Endothelial cell (in vitro differentiated cells): ENCODE results near the gene CBLB. TPM values are rescaled to one million over a fixed set of nuclear protein-coding genes. Genes with fewer than 3 reads are reported as not detected.

Experiments used
- DNase-seq: peaks from one replicate; pipeline ENCODE4 v3.0.0; 2021; ENCODE audit warnings: low spot score
- H3K27ac Mint-ChIP-seq: one replicate; pipeline ENCODE4 v1.8.0; 2021; ENCODE audit warnings: mixed read lengths, inconsistent platforms; ENCODE audit not compliant: unreplicated experiment
- H3K27me3 Mint-ChIP-seq: one replicate; pipeline ENCODE4 v1.8.0; 2021; ENCODE audit warnings: mild to moderate bottlenecking, moderate library complexity, mixed read lengths, inconsistent platforms; ENCODE audit not compliant: unreplicated experiment
- H3K36me3 Mint-ChIP-seq: one replicate; pipeline ENCODE4 v1.8.0; 2021; ENCODE audit warnings: mild to moderate bottlenecking, low read depth, mixed read lengths, inconsistent platforms; ENCODE audit not compliant: unreplicated experiment
- H3K4me1 Mint-ChIP-seq: one replicate; pipeline ENCODE4 v1.8.0; 2021; ENCODE audit warnings: mild to moderate bottlenecking, mixed read lengths, inconsistent platforms; ENCODE audit not compliant: unreplicated experiment
- H3K4me3 Mint-ChIP-seq: one replicate; pipeline ENCODE4 v1.8.0; 2021; ENCODE audit warnings: mild to moderate bottlenecking, mixed read lengths, inconsistent platforms; ENCODE audit not compliant: unreplicated experiment
- H3K9me3 Mint-ChIP-seq: one replicate; pipeline ENCODE4 v1.8.0; 2021; ENCODE audit warnings: mixed read lengths, inconsistent platforms; ENCODE audit not compliant: unreplicated experiment
- total RNA-seq: library from RNA; stranded (reverse); fragmentation: NEBNext Ultra II Directional; extraction: Animal tissue kit (Norgen Biotek cat#: 25700); gene quantifications from one replicate; pipeline ENCODE4 v1.2.1, GENCODE V29; 2021; ENCODE audit not compliant: unreplicated experiment
- TF ChIP-seq, protein P1 (sequence below): fragments of 200-600 bp; sonication (generic); IDR thresholded peaks from one replicate; pipeline ENCODE4 v1.5.0; 2021; ENCODE audit warnings: antibody characterized with exemption; ENCODE audit not compliant: unreplicated experiment

CBLB gene
- total RNA-seq, 1 donor from 2014 or later: 62.0 TPM

DNA sequence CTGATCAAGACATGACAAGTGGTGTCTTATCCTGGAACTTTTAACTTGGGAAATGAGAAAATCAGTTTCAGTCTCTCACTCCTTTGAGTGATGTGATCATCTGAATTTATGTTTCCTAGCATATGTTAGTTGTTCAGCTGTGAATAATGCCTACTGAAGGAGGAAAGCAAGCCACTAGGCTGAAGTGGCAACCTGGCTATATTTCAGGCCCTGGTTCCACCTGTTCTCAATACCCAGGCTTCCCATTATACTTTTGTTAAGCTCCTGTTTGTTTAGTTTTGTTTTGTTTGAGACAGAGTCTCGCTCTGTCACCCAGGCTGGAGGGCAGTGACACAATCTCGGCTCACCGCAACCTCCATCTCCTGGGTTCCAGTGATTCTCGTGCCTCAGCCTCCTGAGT lies 258.3 kb downstream of the CBLB start:
- peaks cover 11% of the 10 kb centered on the region for H3K4me1 Mint-ChIP-seq
- no peaks in the 10 kb centered on the region for H3K36me3 Mint-ChIP-seq
- no peak for DNase-seq
- no peak overlapping the region for H3K4me3 Mint-ChIP-seq
- no peak overlapping the region for H3K27ac Mint-ChIP-seq
- TF ChIP-seq, protein P1, sequence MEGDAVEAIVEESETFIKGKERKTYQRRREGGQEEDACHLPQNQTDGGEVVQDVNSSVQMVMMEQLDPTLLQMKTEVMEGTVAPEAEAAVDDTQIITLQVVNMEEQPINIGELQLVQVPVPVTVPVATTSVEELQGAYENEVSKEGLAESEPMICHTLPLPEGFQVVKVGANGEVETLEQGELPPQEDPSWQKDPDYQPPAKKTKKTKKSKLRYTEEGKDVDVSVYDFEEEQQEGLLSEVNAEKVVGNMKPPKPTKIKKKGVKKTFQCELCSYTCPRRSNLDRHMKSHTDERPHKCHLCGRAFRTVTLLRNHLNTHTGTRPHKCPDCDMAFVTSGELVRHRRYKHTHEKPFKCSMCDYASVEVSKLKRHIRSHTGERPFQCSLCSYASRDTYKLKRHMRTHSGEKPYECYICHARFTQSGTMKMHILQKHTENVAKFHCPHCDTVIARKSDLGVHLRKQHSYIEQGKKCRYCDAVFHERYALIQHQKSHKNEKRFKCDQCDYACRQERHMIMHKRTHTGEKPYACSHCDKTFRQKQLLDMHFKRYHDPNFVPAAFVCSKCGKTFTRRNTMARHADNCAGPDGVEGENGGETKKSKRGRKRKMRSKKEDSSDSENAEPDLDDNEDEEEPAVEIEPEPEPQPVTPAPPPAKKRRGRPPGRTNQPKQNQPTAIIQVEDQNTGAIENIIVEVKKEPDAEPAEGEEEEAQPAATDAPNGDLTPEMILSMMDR: no peak
- H3K9me3 Mint-ChIP-seq: no peaks in the 10 kb centered on the region
- no peaks in the 10 kb centered on the region for H3K27me3 Mint-ChIP-seq

- no peak for DNase-seq
- Mint-ChIP-seq H3K36me3 (no peaks in the 10 kb centered on the region), H3K9me3 (no peaks in the 10 kb centered on the region), H3K27me3 (peaks cover 3% of the 10 kb centered on the region), H3K4me3 (no peak overlapping the region), H3K27ac (no peak overlapping the region), H3K4me1 (peaks cover 5% of the 10 kb centered on the region)
- TF ChIP-seq, protein P1: no peak
These were observed 260.2 kb downstream of the CBLB start for GRCh38 chr3:105608623-105609022.

GRCh38 chr3:105606016-105606415 lies 262.8 kb downstream of the CBLB start:
- no peak for DNase-seq
- Mint-ChIP-seq H3K36me3 (no peaks in the 10 kb centered on the region), H3K4me3 (no peak overlapping the region), H3K27me3 (peaks cover 3% of the 10 kb centered on the region), H3K27ac (no peak overlapping the region), H3K9me3 (no peaks in the 10 kb centered on the region), H3K4me1 (no peaks in the 10 kb centered on the region)
- TF ChIP-seq, protein P1: no peak
